ENCODE data around the gene KCNN3. TPM values are rescaled to one million over a fixed set of nuclear protein-coding genes. Genes with fewer than 3 reads are reported as not detected.

KCNN3 gene
- total and polyA plus RNA-seq, 2 of the 8 experiments (the other 6 are each of a cell fraction or from before 2014, with no cell fraction given), result 2.8 to 3.7 TPM

DNA sequence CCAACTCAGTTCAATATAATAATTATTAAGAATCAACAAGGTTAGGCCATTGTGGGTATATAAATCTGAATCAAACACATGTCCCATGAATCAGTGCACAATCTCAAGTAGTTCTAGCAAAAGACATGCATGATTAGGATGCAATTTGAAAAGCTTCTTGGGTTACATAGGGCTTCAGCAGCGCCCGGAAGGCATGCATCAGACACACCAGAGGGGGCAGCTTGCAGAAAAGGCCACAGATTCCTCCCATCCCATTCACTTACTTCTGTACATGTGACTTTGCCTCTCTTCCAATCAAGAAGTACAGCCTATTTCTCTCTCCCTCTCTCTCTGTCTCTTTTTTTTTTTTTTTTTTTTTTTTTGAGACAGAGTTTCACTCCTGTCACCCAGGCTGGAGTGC, 91.8 kb downstream of the KCNN3 start:
- no peak overlapping the region for H2BK15ac ChIP-seq (ENCODE audit: low read length)
- FAIRE-seq (no peak), DNase-seq (ENCODE audit: low read depth in 1 of 2, low spot score in 2 of 2) (no peak)
- no peaks in the 10 kb centered on the region for H3K27me3 ChIP-seq (replicated peaks in 1 of 4; ENCODE audit: control insufficient read depth in 3 of 4, extremely low read depth in 1 of 4, insufficient read depth in 3 of 4, low read length in 3 of 4)
- H3K4me3 ChIP-seq (ENCODE audit: extremely low read depth in 1 of 4, insufficient read depth in 2 of 4, low read depth in 3 of 4, low read length in 4 of 4), result no peak overlapping the region
- no peaks in the 10 kb centered on the region for H3K79me2 ChIP-seq (ENCODE audit: control insufficient read depth in 1 of 2, insufficient read depth in 2 of 2, low read length in 2 of 2)
- H4K91ac ChIP-seq (replicated peaks; ENCODE audit: insufficient read length, low read length), result no peak overlapping the region
- H3K4me2 ChIP-seq (ENCODE audit: insufficient read depth in 1 of 2, low read depth in 2 of 2, low read length in 2 of 2), result no peak overlapping the region
- H3K14ac ChIP-seq (ENCODE audit: insufficient read length), result no peak overlapping the region
- H4K20me1 ChIP-seq (replicated peaks in 1 of 2; ENCODE audit: control insufficient read depth in 1 of 2, insufficient read depth in 2 of 2, low read length in 2 of 2), result no peaks in the 10 kb centered on the region
- no peak overlapping the region for H2BK5ac ChIP-seq (ENCODE audit: low read depth, low read length)
- no peaks in the 10 kb centered on the region for H3K79me1 ChIP-seq (ENCODE audit: low read depth, low read length)
- no peak overlapping the region for H3K27ac ChIP-seq (ENCODE audit: low read depth, low read length)
- 82% methylated on average over 2 of the region's 2 CpGs; no CpG with 5 or more reads in 1 of the 2 experiments for WGBS, 2 experiments (ENCODE audit: extremely low coverage in 1 of 2, insufficient coverage in 1 of 2, insufficient read length in 1 of 2, insufficient replicate concordance in 2 of 2, low coverage in 1 of 2, low lambda C conversion rate in 2 of 2, missing lambda C conversion rate in 1 of 2)
- no peak overlapping the region for H4K8ac ChIP-seq (ENCODE audit: extremely low read depth, insufficient read depth, low read length)
- no peaks in the 10 kb centered on the region for H3K36me3 ChIP-seq (ENCODE audit: control insufficient read depth in 2 of 4, insufficient read depth in 4 of 4, low read length in 3 of 4)
- no peak overlapping the region for H2BK120ac ChIP-seq (replicated peaks; ENCODE audit: low read depth, low read length)
- H2AFZ ChIP-seq (ENCODE audit: low read length), result no peak overlapping the region
- TF ChIP-seq BRCA1 (IDR thresholded peaks at IDR 0.05; ENCODE audit: low read depth, low read length), result no peak
- TF ChIP-seq TAF7 (optimal IDR thresholded peaks at IDR 0.05; ENCODE audit: borderline replicate concordance, low read depth, low read length), result no peak
- TF ChIP-seq SP2 (IDR thresholded peaks at IDR 0.05; ENCODE audit: low read length), result no peak
- TF ChIP-seq GABPA (IDR thresholded peaks at IDR 0.05; ENCODE audit: borderline replicate concordance, insufficient read depth, low read length), result no peak
- no peak for TF ChIP-seq CHD2 (IDR thresholded peaks at IDR 0.05; ENCODE audit: low read length)
- TF ChIP-seq CBX5 (IDR thresholded peaks at IDR 0.05; ENCODE audit: low read depth, low read length), result no peak
- TF ChIP-seq, protein P1, sequence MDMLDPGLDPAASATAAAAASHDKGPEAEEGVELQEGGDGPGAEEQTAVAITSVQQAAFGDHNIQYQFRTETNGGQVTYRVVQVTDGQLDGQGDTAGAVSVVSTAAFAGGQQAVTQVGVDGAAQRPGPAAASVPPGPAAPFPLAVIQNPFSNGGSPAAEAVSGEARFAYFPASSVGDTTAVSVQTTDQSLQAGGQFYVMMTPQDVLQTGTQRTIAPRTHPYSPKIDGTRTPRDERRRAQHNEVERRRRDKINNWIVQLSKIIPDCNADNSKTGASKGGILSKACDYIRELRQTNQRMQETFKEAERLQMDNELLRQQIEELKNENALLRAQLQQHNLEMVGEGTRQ (IDR thresholded peaks at IDR 0.05; ENCODE audit: low read length), result no peak
- TF ChIP-seq ATF2 (IDR thresholded peaks at IDR 0.05; ENCODE audit: low read length), result no peak
- no peak for TF ChIP-seq POLR2AphosphoS5 (IDR thresholded peaks at IDR 0.05; ENCODE audit: low read depth, low read length)
- no peak overlapping the region for H3K9ac ChIP-seq (replicated peaks in 1 of 4; ENCODE audit: extremely low read depth in 1 of 4, low read depth in 3 of 4, low read length in 3 of 4)
- H3K56ac ChIP-seq (replicated peaks; ENCODE audit: insufficient read length, low read depth, low read length), result no peak overlapping the region
- H2BK12ac ChIP-seq (ENCODE audit: low read depth, low read length), result no peak overlapping the region
- POLR2A ChIA-PET (ENCODE audit: partially characterized antibody), result no interaction called here
- H3K4me1 ChIP-seq (replicated peaks in 1 of 4; ENCODE audit: control insufficient read depth in 3 of 4, insufficient read depth in 4 of 4, low read length in 3 of 4), result peaks cover 0 to 4% (median 1%) of the 10 kb centered on the region in 4 experiments; a peak in 3 of 7 replicates
- H3K23ac ChIP-seq (ENCODE audit: insufficient read length), result no peak overlapping the region
- H3K4ac ChIP-seq (replicated peaks; ENCODE audit: insufficient read length, low read depth, low read length), result no peak overlapping the region
- H3K18ac ChIP-seq (ENCODE audit: extremely low read depth, low read length), result no peak overlapping the region
- 0 out of 4 replicates have a peak, but pooled peaks cover 0 to 3% of the 10 kb centered on the region in 2 experiments for H3K9me3 ChIP-seq (ENCODE audit: insufficient read depth in 2 of 2, low read depth in 1 of 2, low read length in 1 of 2)
- no peak overlapping the region for H4K5ac ChIP-seq (ENCODE audit: insufficient read length, low read depth, low read length)
- no peaks in the 10 kb centered on the region for H3K23me2 ChIP-seq (ENCODE audit: low read depth, low read length)
- H2AK5ac ChIP-seq (ENCODE audit: low read depth, low read length), result no peak overlapping the region
- CTCF ChIA-PET (ENCODE audit: partially characterized antibody), result interaction anchor here (0.7 to 9.6 kb wide), 5 partner anchors 9 to 100 kb away, joined by 4 to 56 read pairs (median 4); no protein-coding TSS in a partner anchor
- H2BK20ac ChIP-seq (ENCODE audit: low read length), result no peak overlapping the region
